Common myeloid progenitor, CD34-positive (primary cell): ENCODE measurements around the gene ZNF446.

Experiments used
- CTCF ChIA-PET: fragments of 350-600 bp; sonication (Branson Sonifier 250); formaldehyde crosslinking; loops from one replicate; lab custom pipeline; 2021; ENCODE audit warnings: antibody characterized with exemption; lab: Charles Lee
- POLR2A ChIA-PET: fragments of 350-600 bp; sonication (Branson Sonifier 250); formaldehyde crosslinking; loops from one replicate; lab custom pipeline; 2021; ENCODE audit warnings: antibody characterized with exemption; lab: Charles Lee
- DNase-seq, 3 donors: peaks; one replicate each; pipeline versions ENCODE4 v3.0.0 to v3.0.0-alpha.2; 2013
- H3K27ac ChIP-seq, 2 experiments: 1 replicate in 1 of 2; 2 replicates in 1 of 2; pipeline ENCODE4 v1.7.0; 2013; ENCODE audit warnings: inconsistent platforms in 2 of 2, low read length in 2 of 2, mild to moderate bottlenecking in 2 of 2, low read depth in 1 of 2, moderate library complexity in 1 of 2; ENCODE audit not compliant: severe bottlenecking in 2 of 2, insufficient read depth in 1 of 2, poor library complexity in 1 of 2
- H3K27me3 ChIP-seq, 5 experiments: replicated peaks in 2 of 5; 1 replicate in 3 of 5; 2 replicates in 2 of 5; pipeline versions ENCODE4 v1.6.1 to v1.7.0; 2013; ENCODE audit warnings: low read length in 4 of 5, mild to moderate bottlenecking in 2 of 5, moderate library complexity in 2 of 5, inconsistent platforms in 1 of 5; ENCODE audit not compliant: insufficient read depth in 5 of 5, control insufficient read depth in 4 of 5
- H3K36me3 ChIP-seq, 4 experiments: 1 replicate in 2 of 4; 2 replicates in 2 of 4; pipeline versions ENCODE4 v1.6.1 to v1.7.0; 2013; ENCODE audit warnings: low read length in 3 of 4, control low read depth in 1 of 4, mild to moderate bottlenecking in 1 of 4; ENCODE audit not compliant: control insufficient read depth in 4 of 4, insufficient read depth in 4 of 4
- H3K4me1 ChIP-seq, 4 experiments: 1 replicate in 3 of 4; 2 replicates in 1 of 4; pipeline versions ENCODE4 v1.6.1 to v1.7.1; 2013; ENCODE audit warnings: low read length in 3 of 4, mild to moderate bottlenecking in 3 of 4, control low read depth in 1 of 4, inconsistent platforms in 1 of 4, moderate library complexity in 1 of 4; ENCODE audit not compliant: control insufficient read depth in 4 of 4, insufficient read depth in 4 of 4; ENCODE audit errors: control extremely low read depth in 1 of 4
- H3K4me3 ChIP-seq, 7 experiments: 1 replicate in 4 of 7; 2 replicates in 3 of 7; pipeline versions ENCODE4 v1.5.1 to v1.7.0; 2013; ENCODE audit warnings: mild to moderate bottlenecking in 7 of 7, low read length in 6 of 7, moderate library complexity in 6 of 7, inconsistent platforms in 2 of 7, low read depth in 2 of 7, control low read depth in 1 of 7; ENCODE audit not compliant: insufficient read depth in 4 of 7, control insufficient read depth in 1 of 7; ENCODE audit errors: extremely low read depth in 1 of 7
- H3K9me3 ChIP-seq, 5 experiments: 1 replicate in 4 of 5; 2 replicates in 1 of 5; pipeline versions ENCODE4 v1.6.1 to v1.7.1; 2013; ENCODE audit warnings: low read length in 4 of 5, mild to moderate bottlenecking in 2 of 5, inconsistent platforms in 1 of 5, low read depth in 1 of 5, moderate library complexity in 1 of 5; ENCODE audit not compliant: control insufficient read depth in 4 of 5, insufficient read depth in 2 of 5; ENCODE audit errors: control extremely low read depth in 1 of 5
- WGBS: methylation state at CpG from one replicate; pipeline ENCODE4 v1.1.5; 2013; ENCODE audit not compliant: insufficient coverage; 5-methylcytosine and 5-hydroxymethylcytosine counted together

Gene ZNF446

DNA sequence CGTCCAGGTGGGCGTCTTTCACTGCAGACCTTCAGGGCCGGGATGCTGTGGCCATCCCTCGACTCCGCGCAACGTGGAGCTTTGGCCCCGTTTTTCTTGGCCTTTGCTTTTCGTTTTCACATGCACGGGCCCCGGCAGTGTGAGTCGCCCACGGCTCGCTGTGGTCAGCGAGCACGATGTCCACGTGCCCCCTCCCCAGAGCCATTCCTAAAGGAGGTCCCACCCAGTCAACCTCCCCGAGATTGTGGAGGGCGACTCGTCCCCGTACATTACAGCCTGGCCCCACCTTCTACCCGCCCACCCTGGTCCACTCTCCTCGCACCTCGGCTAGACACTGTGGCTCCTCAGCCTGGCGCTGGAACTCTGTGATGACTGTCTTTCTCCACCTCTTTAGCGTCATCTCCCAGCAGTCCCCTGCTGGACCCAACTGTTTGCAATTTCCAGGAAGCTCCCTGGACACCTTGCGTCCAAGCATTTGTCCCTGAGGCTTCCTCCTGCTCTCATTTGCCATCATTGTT, 405 bp downstream of the ZNF446 start:
- no peaks in the 10 kb centered on the region for H3K27me3 ChIP-seq
- H3K9me3 ChIP-seq: no peaks in the 10 kb centered on the region
- ChIA-PET POLR2A (interaction anchor here (0.6 to 1.4 kb wide), 2 partner anchors 88 to 114 kb away, joined by 3 to 5 read pairs; partner anchors contain the start of gene ZNF497), CTCF (interaction anchor here (0.7 to 1.6 kb wide), 3 partner anchors 17 to 42 kb away, joined by 3 to 6 read pairs (median 3); no protein-coding TSS in a partner anchor)
- peak in 1 of 3 donors; percentile 14 for DNase-seq
- peak overlapping the region; percentile 72 to 88 for H3K27ac ChIP-seq
- WGBS: 4% methylated on average over 20 of the region's 27 CpGs
- peak overlapping the region; percentile 29 to 89 (median 75) for H3K4me3 ChIP-seq
- H3K4me1 ChIP-seq: peaks cover 7 to 25% (median 21%) of the 10 kb centered on the region in 4 experiments
- peaks cover 0 to 45% (median 25%) of the 10 kb centered on the region in 4 experiments for H3K36me3 ChIP-seq

GRCh38 chr19:58477130-58477529, 978 bp downstream of the ZNF446 start:
- no peaks in the 10 kb centered on the region for H3K27me3 ChIP-seq
- DNase-seq: no peak
- H3K27ac ChIP-seq: peak overlapping the region in 1 of 2 experiments; percentile 88
- 89% methylated on average over 10 of the region's 15 CpGs for WGBS
- H3K4me1 ChIP-seq: peaks cover 7 to 25% (median 21%) of the 10 kb centered on the region in 4 experiments
- POLR2A ChIA-PET: interaction anchor here (1.4 kb wide), 1 partner anchor 115 kb away, joined by 3 read pairs; the partner anchor contains the start of gene ZNF497
- peaks cover 0 to 42% (median 22%) of the 10 kb centered on the region in 4 experiments for H3K36me3 ChIP-seq
- CTCF ChIA-PET: interaction anchor here (0.7 to 1.6 kb wide), 3 partner anchors 16 to 42 kb away, joined by 3 to 6 read pairs (median 3); no protein-coding TSS in a partner anchor
- H3K9me3 ChIP-seq: no peaks in the 10 kb centered on the region
- H3K4me3 ChIP-seq: peak overlapping the region in 4 of 7 experiments; percentile 74 to 89 (median 82)

DNA sequence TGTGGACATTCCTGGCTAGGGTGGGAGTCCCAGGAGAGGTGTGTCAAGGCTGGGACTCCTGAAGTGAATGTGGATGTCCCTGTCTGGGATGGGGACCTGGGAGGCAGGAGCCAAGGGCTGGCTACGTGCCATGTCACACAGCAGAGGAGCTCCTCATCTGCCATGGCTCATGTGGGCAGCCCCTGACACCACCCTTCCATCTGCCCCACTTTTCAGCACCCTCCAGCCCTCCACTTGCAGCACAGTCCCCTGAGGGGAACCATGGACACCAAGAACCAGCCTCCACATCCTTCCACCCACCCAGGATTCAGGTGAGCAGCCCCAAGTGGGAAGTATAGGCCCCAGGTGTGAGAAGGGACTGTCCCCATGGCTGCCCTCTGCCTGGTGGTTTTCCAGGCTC, 1.7 kb downstream of the ZNF446 start:
- POLR2A ChIA-PET: no interaction called here
- Histone ChIP-seq H3K27ac (no peak overlapping the region), H3K4me1 (peaks cover 7 to 25% (median 21%) of the 10 kb centered on the region in 4 experiments), H3K36me3 (peaks cover 0 to 40% (median 18%) of the 10 kb centered on the region in 4 experiments), H3K9me3 (no peaks in the 10 kb centered on the region), H3K4me3 (no peak overlapping the region), H3K27me3 (no peaks in the 10 kb centered on the region)
- WGBS: no CpG with 5 or more reads among the region's 1 CpG
- DNase-seq: no peak
- CTCF ChIA-PET: interaction anchor here (1.1 to 1.6 kb wide), 4 partner anchors 18 to 89 kb away, joined by 3 to 6 read pairs (median 4); no protein-coding TSS in a partner anchor

- ChIA-PET CTCF (interaction anchor here (1.1 to 1.4 kb wide), 3 partner anchors 11 to 91 kb away, joined by 3 to 4 read pairs (median 4); no protein-coding TSS in a partner anchor), POLR2A (no interaction called here)
- no peak overlapping the region for H3K27ac ChIP-seq
- whole genome bisulfite sequencing: 100% methylated on average over 7 of the region's 7 CpGs
- H3K4me3 ChIP-seq: no peak overlapping the region
- peaks cover 7 to 24% (median 21%) of the 10 kb centered on the region in 4 experiments for H3K4me1 ChIP-seq
- DNase-seq: no peak
- H3K27me3 ChIP-seq: no peaks in the 10 kb centered on the region
- peaks cover 0 to 31% (median 12%) of the 10 kb centered on the region in 4 experiments for H3K36me3 ChIP-seq
- H3K9me3 ChIP-seq: no peaks in the 10 kb centered on the region
Observed at GRCh38 chr19:58479303-58479702, 3.2 kb downstream of the ZNF446 start.

GRCh38 chr19:58479736-58480480, 3.8 kb downstream of the ZNF446 start:
- DNase-seq: no peak
- Histone ChIP-seq H3K27me3 (no peaks in the 10 kb centered on the region), H3K4me3 (no peak overlapping the region), H3K4me1 (peaks cover 7 to 19% (median 18%) of the 10 kb centered on the region in 4 experiments), H3K9me3 (no peaks in the 10 kb centered on the region), H3K36me3 (peaks cover 0 to 31% (median 12%) of the 10 kb centered on the region in 4 experiments), H3K27ac (no peak overlapping the region)
- 94% methylated on average over 23 of the region's 28 CpGs for WGBS
- ChIA-PET CTCF (no interaction called here), POLR2A (no interaction called here)

GRCh38 chr19:58480481-58480830, 4.3 kb downstream of the ZNF446 start:
- Histone ChIP-seq H3K27ac (no peak overlapping the region), H3K9me3 (no peaks in the 10 kb centered on the region), H3K4me1 (peaks cover 3 to 13% (median 12%) of the 10 kb centered on the region in 4 experiments), H3K4me3 (no peak overlapping the region), H3K27me3 (no peaks in the 10 kb centered on the region), H3K36me3 (peaks cover 0 to 31% (median 12%) of the 10 kb centered on the region in 4 experiments)
- ChIA-PET POLR2A (no interaction called here), CTCF (interaction anchor here (1.0 kb wide), 1 partner anchor 100 kb away, joined by 4 read pairs; no protein-coding TSS in a partner anchor)
- WGBS: 93% methylated on average over 20 of the region's 20 CpGs
- DNase-seq: no peak
